HFFc6 (cell line): ENCODE measurements around the gene TM7SF3. TPM values are rescaled to one million over a fixed set of nuclear protein-coding genes. Genes with fewer than 3 reads are reported as not detected.

Source experiments
- DNase-seq: peaks from one replicate; pipeline ENCODE4 v3.0.0-alpha.2; 2018
- H3K27ac Mint-ChIP-seq: 2 replicates; pipeline ENCODE4 v1.8.0; 2020; ENCODE audit warnings: mild to moderate bottlenecking, mixed read lengths
- H3K27me3 Mint-ChIP-seq: 2 replicates; pipeline ENCODE4 v1.8.0; 2021; ENCODE audit warnings: mild to moderate bottlenecking, moderate library complexity, mixed read lengths; ENCODE audit not compliant: insufficient read depth
- H3K36me3 Mint-ChIP-seq: 2 replicates; pipeline ENCODE4 v1.8.0; 2021; ENCODE audit warnings: low read depth, mixed read lengths
- H3K4me1 Mint-ChIP-seq: 2 replicates; pipeline ENCODE4 v1.8.0; 2020; ENCODE audit warnings: low read depth, mixed read lengths
- H3K4me3 Mint-ChIP-seq: 2 replicates; pipeline ENCODE4 v1.8.0; 2020; ENCODE audit warnings: mild to moderate bottlenecking, moderate library complexity, mixed read lengths
- H3K9me3 Mint-ChIP-seq: 2 replicates; pipeline ENCODE4 v1.8.0; 2020; ENCODE audit warnings: mild to moderate bottlenecking, mixed read lengths
- CTCF ChIP-seq: fragments of 200-600 bp; sonication (generic); IDR thresholded peaks from 2 replicates; pipeline ENCODE4 v1.5.0; 2021; ENCODE audit warnings: antibody characterized with exemption, mild to moderate bottlenecking
- total RNA-seq, 6 experiments: library from RNA; stranded (reverse); fragmentation: NEBNext Ultra II Directional; extraction: Animal tissue kit (Norgen Biotek cat#: 25700); gene quantifications; 2 replicates in 1 of 6; 3 replicates in 5 of 6; pipeline ENCODE4 v1.2.3, GENCODE V29; 2021

The TM7SF3 gene
- total RNA-seq, 6 experiments from 2014 or later, result 60.7 to 75.5 (median 68.7) TPM

DNA sequence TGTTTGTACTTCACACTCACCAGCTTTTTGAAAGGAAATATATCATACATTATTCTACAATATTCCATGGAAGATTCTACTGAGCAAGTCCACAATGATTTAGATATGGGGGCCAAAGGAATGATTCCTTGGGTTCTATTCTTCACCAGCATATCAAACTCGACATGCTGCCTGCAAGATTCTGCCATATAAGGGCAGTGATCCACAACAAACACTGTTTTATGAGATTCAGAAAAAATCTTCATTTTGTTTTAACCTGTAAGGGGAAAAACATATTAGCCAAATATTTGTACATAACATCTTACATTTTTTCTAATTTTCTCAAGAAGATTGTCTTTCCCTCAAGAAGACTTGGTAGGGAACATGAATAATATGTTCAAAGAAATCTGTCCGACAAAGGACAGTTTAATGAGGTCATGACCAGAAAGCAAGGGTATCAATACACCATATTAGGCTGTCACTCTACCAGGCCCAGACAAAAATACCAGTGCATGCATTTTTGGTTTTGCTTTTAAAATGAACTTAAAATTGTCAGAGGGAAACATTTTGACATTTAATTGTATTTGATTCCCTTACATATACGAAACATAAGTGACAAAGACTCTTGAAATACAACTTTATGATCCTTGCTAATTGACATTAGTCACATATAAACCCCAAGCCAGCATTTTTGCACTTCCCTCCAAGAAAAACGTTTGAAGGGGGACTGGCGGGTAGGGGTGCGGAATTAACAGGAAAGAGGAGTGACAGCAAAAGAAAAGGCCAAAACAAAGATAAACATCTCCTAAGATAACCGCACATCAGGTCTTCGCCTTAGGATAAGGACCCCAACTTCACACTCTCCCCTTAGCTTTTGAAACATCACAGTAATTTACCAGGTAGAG, 77.4 kb downstream of the TM7SF3 start:
- DNase-seq, result no peak
- H3K4me1 Mint-ChIP-seq, result peaks cover 49% of the 10 kb centered on the region
- H3K36me3 Mint-ChIP-seq, result peaks cover 12% of the 10 kb centered on the region
- no peak for TF ChIP-seq CTCF
- H3K9me3 Mint-ChIP-seq, result no peaks in the 10 kb centered on the region
- H3K27me3 Mint-ChIP-seq, result peaks cover 3% of the 10 kb centered on the region
- H3K4me3 Mint-ChIP-seq, result peak overlapping the region; percentile 96
- H3K27ac Mint-ChIP-seq, result peak overlapping the region; percentile 100

DNA sequence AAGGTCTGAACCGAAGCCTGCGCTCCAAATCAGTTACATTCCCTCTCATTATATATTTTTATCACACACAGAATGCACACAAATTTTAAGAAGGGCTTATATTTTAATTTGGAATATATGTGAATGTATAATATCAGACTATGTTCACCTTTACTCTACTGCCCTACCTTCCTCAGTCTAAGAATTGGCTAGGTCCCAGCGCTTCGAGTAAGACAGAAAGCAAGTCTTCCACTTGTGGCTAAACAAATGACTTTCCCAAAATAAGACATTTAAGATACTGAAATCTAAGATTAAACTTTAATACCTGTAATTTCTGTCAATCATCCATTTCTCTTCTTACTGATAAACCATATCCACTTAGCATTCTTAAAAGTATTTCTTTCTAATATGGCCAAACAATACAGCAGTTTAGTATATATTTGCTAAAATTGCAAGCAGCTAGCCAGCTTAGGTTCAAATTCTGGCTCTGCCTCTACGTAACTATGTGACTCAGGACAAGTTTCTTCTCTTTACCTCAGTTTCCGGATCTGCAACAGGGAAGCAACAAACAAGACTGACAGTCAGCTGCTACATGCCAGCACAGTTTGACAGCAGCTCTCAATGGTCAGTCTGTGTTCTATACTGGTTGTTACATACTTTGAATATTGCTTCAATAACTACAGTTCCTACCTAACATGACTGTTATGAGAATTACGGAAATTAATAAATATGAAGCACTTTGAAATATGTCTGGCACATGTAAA, 78.4 kb downstream of the TM7SF3 start:
- Mint-ChIP-seq H3K4me1 (peaks cover 39% of the 10 kb centered on the region), H3K27me3 (peaks cover 3% of the 10 kb centered on the region), H3K4me3 (peak overlapping the region; percentile 96), H3K9me3 (no peaks in the 10 kb centered on the region), H3K36me3 (peaks cover 7% of the 10 kb centered on the region; the same call in 1 of the 2 replicates), H3K27ac (no peak overlapping the region)
- no peak for DNase-seq
- no peak for TF ChIP-seq CTCF

- Mint-ChIP-seq H3K27ac (no peak overlapping the region), H3K27me3 (no peaks in the 10 kb centered on the region)
- TF ChIP-seq CTCF, result no peak
Measured at GRCh38 chr12:26929590-26929989, 84.6 kb downstream of the TM7SF3 start.

DNA sequence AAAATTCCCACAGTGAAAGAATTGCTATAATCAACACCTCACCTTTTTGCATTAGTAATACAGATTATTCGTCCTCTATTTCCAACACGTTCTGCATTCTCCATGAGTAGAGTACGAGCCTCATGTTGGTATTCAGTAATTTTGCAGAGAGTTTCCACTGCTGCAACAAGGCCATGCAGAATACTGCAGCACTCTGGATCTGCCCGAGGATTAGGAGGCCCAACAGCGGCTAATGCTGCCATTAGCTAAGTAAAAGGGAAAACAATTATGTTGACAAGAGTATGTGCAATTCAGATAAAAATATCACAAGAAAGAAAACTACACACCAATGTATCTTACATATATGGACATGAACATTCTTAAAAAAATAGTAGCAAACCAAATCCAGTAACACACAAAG, 85.5 kb downstream of the TM7SF3 start:
- Mint-ChIP-seq H3K27me3 (no peaks in the 10 kb centered on the region), H3K4me1 (no peaks in the 10 kb centered on the region), H3K36me3 (peaks cover 16% of the 10 kb centered on the region), H3K4me3 (no peak overlapping the region), H3K27ac (no peak overlapping the region), H3K9me3 (no peaks in the 10 kb centered on the region)
- no peak for DNase-seq
- TF ChIP-seq CTCF, result no peak

More at GRCh38 chr12:26929590-26929989, 84.6 kb downstream of the TM7SF3 start:
- no peaks in the 10 kb centered on the region for H3K9me3 Mint-ChIP-seq
- no peak for DNase-seq
- H3K4me3 Mint-ChIP-seq, result no peak overlapping the region
- H3K4me1 Mint-ChIP-seq, result peaks cover 4% of the 10 kb centered on the region
- H3K36me3 Mint-ChIP-seq, result peaks cover 16% of the 10 kb centered on the region

Other genes starting within 250 kb of the TM7SF3 start
- 1 to 10 TPM; 6.9 to 8.4 (median 7.6) TPM for gene ITPR2, start 181.2 kb downstream of the TM7SF3 start, total RNA-seq
- 10 to 100 TPM; 26.8 to 35.9 (median 28.1) TPM for gene INTS13, start 76.4 kb downstream of the TM7SF3 start, total RNA-seq
- gene FGFR1OP2, start 75.9 kb downstream of the TM7SF3 start, total RNA-seq, result 10 to 100 TPM; 37.0 to 44.2 (median 39.5) TPM
- gene MED21, start 8.2 kb upstream of the TM7SF3 start, total RNA-seq, result 10 to 100 TPM; 36.1 to 41.4 (median 40.1) TPM
- gene C12orf71, start 68.2 kb upstream of the TM7SF3 start, total RNA-seq, result not detected
- gene STK38L, start 229.9 kb upstream of the TM7SF3 start, total RNA-seq, result 10 to 100 TPM in 4 of 6 experiments, 1 to 10 TPM in 2; 8.2 to 12.6 (median 10.9) TPM